OCI-LY3 (cell line): ENCODE data around the gene GSE1.

ENCODE experiments used
- EZH2phosphoT487 ChIP-seq: fragments of 200-600 bp; shearing (Covaris generic); IDR thresholded peaks from 2 replicates; pipeline ENCODE4 v1.6.1; 2018; ENCODE audit warnings: antibody characterized with exemption, mixed run types, low read depth
- TF ChIP-seq, protein P1 (sequence below): fragments of 200-600, 300-600 bp; sonication (generic); IDR thresholded peaks from 2 replicates; pipeline ENCODE4 v1.5.1; 2014; ENCODE audit warnings: antibody characterized with exemption, low read length, low read depth

DNA sequence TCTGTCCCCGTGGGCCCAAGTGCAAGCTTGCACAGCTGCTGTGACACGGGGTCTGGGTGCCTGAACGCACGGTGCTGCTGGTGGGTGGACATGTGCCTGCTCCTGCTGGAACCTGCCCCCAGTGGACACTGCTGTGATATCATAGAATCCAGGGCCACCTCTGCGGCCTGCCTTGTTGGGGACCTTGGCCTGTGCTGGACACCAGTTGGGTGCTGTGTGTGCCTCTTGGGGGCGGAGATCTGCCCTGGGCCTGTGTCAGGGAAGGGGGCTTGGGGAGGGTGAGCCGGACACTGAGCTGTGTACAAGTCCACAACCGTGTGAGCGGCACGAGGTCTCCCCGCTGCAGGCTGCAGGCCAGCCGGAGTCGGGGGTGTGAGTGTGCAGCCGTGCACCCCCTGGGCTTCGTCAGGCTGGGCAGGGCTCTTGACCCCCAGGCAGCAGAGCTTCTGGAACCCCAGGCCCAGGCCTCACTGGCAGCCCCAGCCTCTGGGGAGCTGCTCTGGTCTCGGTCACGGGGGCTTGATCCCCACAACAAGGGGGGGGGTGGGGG is 33.3 kb downstream of the GSE1 start:
- TF ChIP-seq, protein P1, sequence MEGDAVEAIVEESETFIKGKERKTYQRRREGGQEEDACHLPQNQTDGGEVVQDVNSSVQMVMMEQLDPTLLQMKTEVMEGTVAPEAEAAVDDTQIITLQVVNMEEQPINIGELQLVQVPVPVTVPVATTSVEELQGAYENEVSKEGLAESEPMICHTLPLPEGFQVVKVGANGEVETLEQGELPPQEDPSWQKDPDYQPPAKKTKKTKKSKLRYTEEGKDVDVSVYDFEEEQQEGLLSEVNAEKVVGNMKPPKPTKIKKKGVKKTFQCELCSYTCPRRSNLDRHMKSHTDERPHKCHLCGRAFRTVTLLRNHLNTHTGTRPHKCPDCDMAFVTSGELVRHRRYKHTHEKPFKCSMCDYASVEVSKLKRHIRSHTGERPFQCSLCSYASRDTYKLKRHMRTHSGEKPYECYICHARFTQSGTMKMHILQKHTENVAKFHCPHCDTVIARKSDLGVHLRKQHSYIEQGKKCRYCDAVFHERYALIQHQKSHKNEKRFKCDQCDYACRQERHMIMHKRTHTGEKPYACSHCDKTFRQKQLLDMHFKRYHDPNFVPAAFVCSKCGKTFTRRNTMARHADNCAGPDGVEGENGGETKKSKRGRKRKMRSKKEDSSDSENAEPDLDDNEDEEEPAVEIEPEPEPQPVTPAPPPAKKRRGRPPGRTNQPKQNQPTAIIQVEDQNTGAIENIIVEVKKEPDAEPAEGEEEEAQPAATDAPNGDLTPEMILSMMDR: no peak
- TF ChIP-seq EZH2phosphoT487: no peak
